GM21825 (cell line): ENCODE data around the gene ALPK1.
A peak's percentile ranks its signal among the peaks of the same experiment; 100 is the strongest.
"Not testable (repeated sequence)": the region's sequence is repeated elsewhere in the genome, so short reads cannot be mapped to it uniquely, and the experiment has no call there.

Experiments used
- ATAC-seq: cut with Tn5 transposase; IDR thresholded peaks from one replicate; pipeline ENCODE4 v1.9.1; 2021; ENCODE audit warnings: mild to moderate bottlenecking, moderate library complexity; ENCODE audit not compliant: unreplicated experiment

ALPK1 gene

DNA sequence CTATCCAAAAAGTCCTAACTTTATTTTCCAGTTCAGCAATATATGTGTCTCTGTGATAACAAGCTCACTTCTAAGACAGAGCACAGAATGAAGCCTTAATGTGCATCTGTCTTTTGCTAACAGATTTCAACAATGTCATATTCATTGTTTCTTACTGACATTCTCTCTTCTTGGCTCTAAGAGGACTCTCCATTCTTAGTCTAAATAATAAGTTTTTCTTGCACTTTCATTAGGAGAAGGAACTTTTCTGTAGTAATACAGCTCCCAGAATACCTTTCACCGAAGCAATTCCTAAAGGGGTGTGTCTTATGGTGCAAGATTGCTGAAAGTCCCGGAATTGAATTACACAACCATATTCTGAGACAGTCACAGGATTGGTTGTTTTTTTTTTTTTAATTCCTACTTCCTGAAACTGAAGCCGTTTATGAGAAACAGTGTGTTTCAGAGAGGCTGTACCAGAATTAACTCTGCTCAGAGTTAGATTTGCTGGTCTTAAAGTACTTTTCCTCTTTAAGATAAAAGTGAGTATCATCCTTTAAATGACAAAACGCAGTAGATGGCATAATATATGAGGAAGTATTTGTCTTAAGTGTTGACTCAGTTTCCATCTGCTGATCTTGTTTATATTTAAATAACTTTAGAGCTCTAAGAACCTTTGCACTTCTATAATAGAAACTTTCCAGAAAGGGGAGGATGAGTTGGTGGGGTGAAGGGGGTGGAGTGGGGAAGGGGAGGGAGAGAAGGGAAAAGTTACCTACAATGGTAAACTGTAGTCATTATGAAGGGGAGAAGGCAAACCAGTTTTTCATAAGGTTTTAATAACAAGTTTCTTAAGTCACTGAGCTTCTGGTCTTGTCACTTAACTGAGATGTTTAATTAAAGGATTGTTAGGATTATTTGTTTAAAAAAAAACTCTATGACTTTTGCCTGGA lies at the start of gene ALPK1:
Gene ALPK1 (plus strand): TSS at position 421 of the 932 bp plus-strand sequence.
- ATAC-seq = peak; percentile 92

DNA sequence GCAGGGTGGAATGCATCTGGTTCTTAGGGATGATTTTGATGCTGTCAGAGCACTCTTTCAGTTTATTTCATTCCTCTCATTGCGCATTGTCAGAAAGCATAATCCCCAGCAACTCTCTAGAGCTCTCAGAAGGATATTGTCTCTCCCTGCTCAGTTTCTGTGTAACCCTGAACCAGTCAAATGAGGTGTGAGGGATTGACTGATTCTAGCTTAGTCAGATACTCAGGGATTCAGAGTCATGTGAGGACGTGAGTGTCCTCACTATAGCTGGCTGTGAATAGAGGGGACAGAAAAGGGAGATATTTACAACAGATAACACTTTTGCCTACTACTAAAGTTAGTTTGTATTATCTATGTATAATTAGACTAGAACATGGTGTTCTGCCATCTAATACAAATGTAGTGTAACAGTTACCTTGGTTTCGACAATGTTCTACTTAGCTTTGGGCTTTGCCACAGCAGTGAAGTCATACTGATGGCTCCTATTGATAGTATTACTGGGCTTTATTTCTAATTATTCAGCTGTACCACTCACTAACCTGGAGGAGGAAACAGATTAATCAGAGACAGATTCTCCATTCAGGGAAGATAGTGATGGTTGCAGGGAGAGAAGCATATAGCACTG lies 46.0 kb upstream of the ALPK1 start:
- ATAC-seq = no peak

DNA sequence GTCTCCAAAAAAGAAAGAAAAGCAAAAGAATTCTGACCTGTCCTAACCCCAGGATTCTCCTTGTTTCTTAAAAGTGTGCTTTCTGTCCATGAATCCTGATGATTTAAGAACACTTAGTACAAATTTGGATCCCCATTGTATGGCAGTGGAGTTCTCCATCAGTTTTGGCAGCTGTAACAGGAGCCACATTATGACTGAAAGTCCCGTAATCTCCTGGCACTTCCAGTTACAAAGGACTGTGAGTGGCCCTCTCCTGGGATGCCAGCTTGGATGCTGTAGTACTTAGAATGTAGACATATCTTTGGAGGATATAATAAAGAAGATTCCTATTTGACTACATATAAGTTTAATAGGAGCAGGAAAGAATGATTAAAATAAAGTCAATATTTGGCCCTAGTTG lies 44.9 kb upstream of the ALPK1 start:
- no peak for ATAC-seq

DNA sequence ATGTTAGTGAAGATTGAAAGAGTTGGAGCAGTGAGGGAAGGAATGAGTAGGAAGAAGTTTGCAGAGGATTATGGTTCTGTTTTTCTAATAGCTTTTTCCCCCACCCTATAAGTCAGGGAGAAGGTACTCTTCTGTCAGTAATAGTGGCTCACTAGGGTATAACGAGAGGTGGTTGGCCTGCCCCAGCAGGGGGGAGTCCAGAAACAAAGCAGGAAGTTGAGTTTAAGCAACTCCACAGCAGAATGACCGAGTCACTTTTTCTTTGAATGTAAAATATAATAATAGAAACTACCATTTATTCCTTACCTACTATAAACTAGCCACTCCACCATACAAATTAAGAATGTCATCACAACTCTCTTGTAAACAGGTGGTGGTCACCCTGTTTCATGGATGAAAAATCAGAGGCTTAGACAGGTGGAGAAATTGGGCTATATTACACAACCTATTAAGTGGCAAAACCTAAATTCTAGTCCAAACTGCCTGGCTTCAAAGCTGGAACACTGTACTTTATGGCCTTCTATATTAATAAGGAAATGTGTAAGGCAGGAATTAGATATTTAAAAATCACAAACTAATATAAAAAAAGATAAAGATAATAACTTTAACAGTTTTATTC lies 43.7 kb upstream of the ALPK1 start:
- ATAC-seq = peak; percentile 96

DNA sequence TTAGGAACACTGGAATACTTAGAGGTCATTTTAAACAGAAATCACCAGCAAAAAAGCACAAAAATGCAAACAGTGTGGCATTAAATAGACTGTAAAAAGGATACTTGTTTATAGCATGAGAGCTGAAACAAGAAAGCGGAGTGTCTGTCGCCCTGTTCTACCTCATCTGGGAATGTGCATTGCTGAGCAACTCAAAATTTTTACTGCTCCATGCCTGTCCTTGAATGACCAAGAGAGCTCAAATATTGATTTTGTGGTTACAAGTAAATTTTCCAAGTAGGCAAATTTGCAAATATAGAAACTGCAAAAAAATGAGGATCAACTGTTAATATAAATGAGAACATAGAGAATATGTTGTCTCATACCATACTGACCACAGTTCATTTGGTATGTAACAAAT lies 40.1 kb upstream of the ALPK1 start:
- ATAC-seq = no peak

GRCh38 chr4:112266823-112267222 lies 30.3 kb upstream of the ALPK1 start:
- no peak for ATAC-seq

- no peak for ATAC-seq
These were observed 27.1 kb upstream of the ALPK1 start for GRCh38 chr4:112270051-112270450.

DNA sequence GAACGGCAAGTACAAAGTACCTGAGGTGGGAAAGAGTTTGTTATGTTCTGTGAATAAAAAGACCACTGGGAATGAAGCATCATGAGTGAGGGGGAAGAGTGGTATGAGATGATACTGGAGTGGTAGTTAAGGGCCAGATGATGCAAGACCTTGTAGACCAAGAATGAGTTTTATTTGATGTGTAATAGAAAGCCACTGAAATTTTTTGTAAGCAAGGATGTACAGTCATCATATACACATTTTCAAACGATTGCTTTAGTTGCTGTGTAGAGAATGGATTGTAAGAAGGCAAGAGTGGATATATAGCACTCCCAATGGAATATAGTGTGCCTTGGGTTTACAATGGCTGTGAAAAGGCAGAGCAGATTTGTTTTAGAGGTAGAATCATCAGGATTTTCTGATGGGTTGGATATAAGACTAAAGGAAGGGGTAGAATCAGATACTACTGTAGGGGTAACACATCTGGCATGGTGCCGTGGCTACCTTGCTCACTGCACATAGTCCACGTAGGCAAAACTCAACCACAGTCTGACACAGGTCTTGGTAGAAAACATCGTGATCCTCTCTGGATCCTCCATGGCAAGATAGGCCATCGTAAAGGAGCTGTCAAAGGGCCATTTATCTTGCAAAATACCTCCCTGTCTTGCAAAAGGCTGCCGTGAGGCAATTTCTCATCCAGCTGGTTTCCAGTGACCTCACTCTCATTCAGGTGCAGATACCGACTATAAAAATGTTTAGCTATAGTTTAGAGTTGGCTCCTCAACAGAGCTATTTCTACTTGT lies 26.3 kb upstream of the ALPK1 start:
- no peak for ATAC-seq

DNA sequence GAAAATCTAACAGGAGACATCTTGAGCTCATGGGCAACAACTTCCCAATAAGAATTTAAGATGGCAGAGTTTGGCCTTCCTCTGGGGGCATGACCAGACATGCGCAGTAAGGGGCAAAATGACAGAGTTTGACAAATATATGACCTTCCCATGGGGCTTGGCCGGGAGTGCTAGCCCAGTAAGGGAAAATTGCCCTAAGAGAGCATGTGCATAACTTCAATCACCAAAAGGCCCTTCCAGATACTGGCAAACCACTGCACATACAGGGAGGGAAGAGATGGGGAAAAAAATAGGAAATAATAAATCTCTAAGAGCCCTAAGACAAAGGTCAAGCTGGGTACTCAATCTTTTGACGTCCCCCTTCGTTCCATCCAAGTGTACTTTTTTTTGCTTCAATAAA lies 24.9 kb upstream of the ALPK1 start:
- no peak for ATAC-seq

GRCh38 chr4:112274959-112275358 lies 22.2 kb upstream of the ALPK1 start:
- ATAC-seq = no peak

- no peak for ATAC-seq
These were observed 21.1 kb upstream of the ALPK1 start for GRCh38 chr4:112276113-112276512.

DNA sequence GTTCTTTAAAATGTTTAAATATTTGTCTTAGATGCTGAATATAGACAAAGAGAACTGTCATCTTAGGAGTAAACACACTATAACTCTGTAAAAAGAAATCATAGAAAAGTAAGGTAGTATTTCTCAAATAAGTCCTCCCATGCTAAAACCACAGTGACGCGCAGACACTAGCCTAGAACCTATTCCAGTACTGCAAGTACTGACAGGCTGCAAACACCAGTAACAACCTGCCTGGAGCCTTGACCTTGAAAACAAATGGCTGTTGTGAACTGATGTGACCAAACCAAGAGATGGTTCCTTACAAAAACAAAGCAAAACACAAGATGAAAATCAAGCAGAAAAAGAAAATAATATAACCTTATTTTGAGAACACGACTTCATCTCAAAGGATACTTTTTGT lies 19.9 kb upstream of the ALPK1 start:
- ATAC-seq = no peak

- ATAC-seq = no peak
These were observed 19.3 kb upstream of the ALPK1 start for GRCh38 chr4:112277705-112278448.

DNA sequence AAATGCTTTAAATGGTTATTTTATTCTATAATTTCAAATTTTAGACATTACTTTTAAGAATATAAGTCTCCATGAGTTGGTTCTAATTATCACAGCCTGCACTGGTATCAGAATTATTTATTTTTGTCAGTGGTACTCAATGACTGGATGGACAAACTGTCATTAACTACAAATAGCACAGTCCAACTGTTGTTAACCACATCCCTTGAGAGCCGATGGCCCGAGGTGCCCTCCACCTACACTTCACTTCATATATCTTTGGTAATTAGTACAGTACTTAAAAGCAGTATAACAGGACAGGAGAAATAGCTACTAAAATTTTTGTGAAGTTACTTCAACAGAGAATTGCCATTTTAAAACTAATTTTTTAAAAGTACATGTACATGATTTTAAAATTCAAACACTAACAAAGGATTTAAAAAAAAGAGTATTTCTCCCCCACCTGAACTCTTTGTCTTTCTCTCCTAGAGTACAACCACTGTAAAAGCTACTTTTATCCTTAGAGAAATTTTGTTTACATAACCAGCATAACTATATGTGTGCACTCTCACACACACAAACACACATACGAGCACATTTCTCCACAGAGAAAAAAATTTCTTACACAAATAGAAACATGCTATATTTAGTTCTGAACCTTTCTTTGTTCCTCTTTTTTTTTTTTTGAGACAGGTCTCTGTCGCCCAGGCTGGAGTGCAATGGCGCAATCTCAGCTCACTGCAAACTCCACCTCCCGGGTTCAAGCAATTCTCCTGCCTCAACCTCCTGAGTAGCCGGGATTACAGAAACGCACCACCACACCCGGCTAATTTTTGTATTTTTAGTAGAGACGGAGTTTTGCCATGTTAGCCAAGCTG lies 17.9 kb upstream of the ALPK1 start:
- peak; percentile 58 for ATAC-seq

- peak; percentile 14 for ATAC-seq
These were observed 17.3 kb upstream of the ALPK1 start for GRCh38 chr4:112279882-112280315.

DNA sequence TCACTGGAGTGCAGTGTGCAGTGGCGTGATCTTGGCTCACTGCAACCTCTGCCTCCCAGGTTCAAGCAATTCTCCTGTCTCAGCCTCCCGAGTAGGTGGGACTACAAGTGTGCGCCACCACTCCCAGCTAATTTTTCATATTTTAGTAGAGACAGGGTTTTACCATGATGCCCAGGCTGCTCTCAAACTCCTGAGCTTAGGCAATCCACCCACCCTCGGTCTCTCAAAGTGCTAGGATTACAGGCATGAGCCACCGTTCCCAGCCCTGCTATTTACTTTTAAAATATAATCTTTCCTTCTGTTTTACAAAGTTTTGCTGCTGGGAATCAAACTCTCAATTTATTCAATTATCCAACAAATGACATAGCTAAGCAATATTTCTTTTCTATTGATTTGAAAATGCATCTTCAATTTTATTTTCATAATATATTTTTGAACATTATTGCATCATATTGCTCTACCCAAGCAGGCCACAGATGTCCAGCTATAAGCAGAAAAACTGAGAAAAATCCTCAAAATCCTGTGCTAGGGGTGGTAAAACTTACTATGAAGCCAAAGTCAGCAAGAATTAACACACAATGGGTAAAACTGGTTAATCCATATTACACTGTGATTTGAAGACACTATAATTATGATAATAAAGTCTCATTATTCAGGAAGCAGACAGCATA lies 16.6 kb upstream of the ALPK1 start:
- no peak for ATAC-seq

GRCh38 chr4:112281895-112282398 lies 15.2 kb upstream of the ALPK1 start:
- not testable (repeated sequence) for ATAC-seq

DNA sequence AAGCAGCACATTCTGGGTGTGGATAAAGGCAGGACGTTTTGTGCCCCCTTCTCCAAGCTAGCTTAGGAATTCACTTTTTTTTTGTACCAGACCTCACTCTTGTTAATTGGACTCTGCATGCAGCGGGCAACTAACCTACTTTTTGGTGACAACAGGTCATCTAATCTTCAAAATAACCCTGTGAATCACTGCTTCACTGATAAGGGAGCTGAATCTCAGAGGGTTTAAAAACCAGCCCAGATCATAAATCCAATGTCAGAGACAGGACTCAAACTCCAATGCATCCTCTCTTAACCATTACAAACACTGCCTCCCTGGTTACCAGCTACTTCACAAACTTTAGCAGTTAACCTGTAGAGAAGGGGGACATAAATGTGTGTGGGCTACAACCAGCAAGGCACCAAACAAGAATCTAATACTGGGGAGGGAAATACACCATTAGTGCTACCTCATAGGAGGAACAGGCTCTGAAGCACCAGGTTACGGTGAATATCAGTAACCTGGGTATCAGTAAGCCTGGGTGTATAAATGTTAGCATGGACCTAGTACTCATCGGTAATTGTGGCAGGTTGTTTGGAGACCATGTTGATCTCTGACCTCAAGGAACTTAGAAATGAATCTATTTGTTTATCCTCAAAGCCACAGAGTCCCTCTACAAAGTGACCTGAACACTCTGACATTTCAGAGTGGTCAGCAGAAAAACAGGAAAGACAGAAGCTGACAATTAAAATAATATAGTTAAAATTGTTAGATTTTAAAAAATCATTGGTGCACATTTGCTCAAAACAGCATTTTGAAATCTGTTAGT lies 14.1 kb upstream of the ALPK1 start:
- no peak for ATAC-seq
